Activated naive CD8-positive, alpha-beta T cell treated with anti-CD3 and anti-CD28 coated beads, Interleukin-2, amount 10 ng/mL, durations not matched to agents 7 days and 5 days (primary cell): ENCODE data around the gene RNF166. TPM values are rescaled to one million over a fixed set of nuclear protein-coding genes. Genes with fewer than 3 reads are reported as not detected.

Experiments used
- ATAC-seq: fragments of 150-1000 bp; cut with Tn5 transposase; one replicate; pipeline ENCODE4 v1.10.0; 2021; ENCODE audit warnings: low read depth, moderate library complexity
- POLR2A ChIA-PET: fragments of 350-600 bp; sonication (Branson Sonifier 250); formaldehyde crosslinking; loops from one replicate; lab custom pipeline; 2021; ENCODE audit warnings: antibody characterized with exemption; lab: Charles Lee
- DNase-seq: peaks from one replicate; pipeline ENCODE4 v3.0.0; 2021
- H3K27ac Mint-ChIP-seq: one replicate; pipeline ENCODE4 v1.8.0; 2022; ENCODE audit warnings: mild to moderate bottlenecking, mixed read lengths
- H3K27me3 Mint-ChIP-seq: one replicate; pipeline ENCODE4 v1.8.0; 2022; ENCODE audit warnings: mild to moderate bottlenecking, moderate library complexity, mixed read lengths
- H3K36me3 Mint-ChIP-seq: one replicate; pipeline ENCODE4 v1.8.0; 2021; ENCODE audit warnings: mild to moderate bottlenecking, mixed read lengths
- H3K4me1 Mint-ChIP-seq: one replicate; pipeline ENCODE4 v1.8.0; 2021; ENCODE audit warnings: mixed read lengths
- H3K4me3 Mint-ChIP-seq: one replicate; pipeline ENCODE4 v1.8.0; 2022; ENCODE audit warnings: mild to moderate bottlenecking, moderate library complexity, mixed read lengths
- H3K9me3 Mint-ChIP-seq: one replicate; pipeline ENCODE4 v1.8.0; 2021; ENCODE audit warnings: mixed read lengths
- microRNA-seq: library from miRNA; unstranded; fragments of <30 nt; microRNA quantifications from one replicate; pipeline ENCODE4 v1.2.0, GENCODE V29; 2022
- total RNA-seq, 2 experiments: library from RNA; stranded (reverse); gene quantifications; one replicate each; pipeline ENCODE4 v1.2.3, GENCODE V29; 2021

RNF166 gene
- total RNA-seq, 2 experiments from 2014 or later: 227 to 229 TPM

DNA sequence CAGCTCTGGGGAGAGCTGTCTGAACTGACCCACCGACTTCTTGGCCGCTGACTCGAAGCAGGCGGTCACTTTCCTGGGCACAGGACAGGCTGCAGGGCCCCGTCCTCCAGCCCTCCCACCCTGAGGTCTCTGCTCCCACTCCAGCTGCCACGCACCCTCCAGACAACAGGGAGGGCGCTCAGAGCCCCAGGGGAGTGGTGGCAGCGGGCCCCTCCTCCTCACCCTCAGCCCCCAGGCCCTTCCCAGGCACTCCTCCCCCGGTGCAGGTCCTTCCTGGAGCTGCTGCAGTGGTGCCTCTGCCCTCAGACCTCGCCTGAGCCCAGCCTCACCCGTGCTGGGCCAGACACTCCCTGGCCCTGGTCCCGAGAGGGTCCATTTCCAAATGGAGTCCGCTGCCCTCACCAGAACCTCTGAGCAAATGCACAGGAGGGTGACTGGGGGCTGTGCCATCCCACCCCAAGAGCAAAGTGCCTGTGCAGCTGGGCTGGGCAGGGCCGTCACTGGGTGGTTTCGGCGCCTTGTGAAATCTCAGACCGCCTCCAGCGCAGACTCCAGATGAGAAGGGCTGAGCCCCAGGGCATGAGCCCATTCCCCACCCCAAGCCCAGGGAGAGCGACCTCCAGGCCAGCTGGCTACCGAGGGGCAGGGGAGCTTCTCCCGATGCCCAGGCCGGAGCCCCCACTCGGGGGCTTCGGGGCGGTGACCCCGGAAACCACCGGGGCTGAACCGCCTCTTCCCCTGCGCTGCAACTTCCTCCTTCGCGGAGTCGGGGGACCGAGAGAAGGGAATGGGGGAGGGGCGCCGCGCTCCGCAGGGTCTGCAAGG lies 56.1 kb downstream of the RNF166 start:
- H3K36me3 Mint-ChIP-seq: peaks cover 9% of the 10 kb centered on the region
- peak overlapping the region; percentile 91 for H3K4me3 Mint-ChIP-seq
- peaks cover 9% of the 10 kb centered on the region for H3K4me1 Mint-ChIP-seq
- DNase-seq (peak; percentile 73), ATAC-seq (peak; percentile 6)
- POLR2A ChIA-PET: interaction anchor here (0.6 to 3.0 kb wide), 16 partner anchors 8 to 161 kb away, joined by 3 to 25 read pairs (median 4); partner anchors contain the start of genes CTU2, IL17C, MVD and RNF166
- H3K27me3 Mint-ChIP-seq: no peaks in the 10 kb centered on the region
- peak overlapping the region; percentile 96 for H3K27ac Mint-ChIP-seq
- no peaks in the 10 kb centered on the region for H3K9me3 Mint-ChIP-seq

DNA sequence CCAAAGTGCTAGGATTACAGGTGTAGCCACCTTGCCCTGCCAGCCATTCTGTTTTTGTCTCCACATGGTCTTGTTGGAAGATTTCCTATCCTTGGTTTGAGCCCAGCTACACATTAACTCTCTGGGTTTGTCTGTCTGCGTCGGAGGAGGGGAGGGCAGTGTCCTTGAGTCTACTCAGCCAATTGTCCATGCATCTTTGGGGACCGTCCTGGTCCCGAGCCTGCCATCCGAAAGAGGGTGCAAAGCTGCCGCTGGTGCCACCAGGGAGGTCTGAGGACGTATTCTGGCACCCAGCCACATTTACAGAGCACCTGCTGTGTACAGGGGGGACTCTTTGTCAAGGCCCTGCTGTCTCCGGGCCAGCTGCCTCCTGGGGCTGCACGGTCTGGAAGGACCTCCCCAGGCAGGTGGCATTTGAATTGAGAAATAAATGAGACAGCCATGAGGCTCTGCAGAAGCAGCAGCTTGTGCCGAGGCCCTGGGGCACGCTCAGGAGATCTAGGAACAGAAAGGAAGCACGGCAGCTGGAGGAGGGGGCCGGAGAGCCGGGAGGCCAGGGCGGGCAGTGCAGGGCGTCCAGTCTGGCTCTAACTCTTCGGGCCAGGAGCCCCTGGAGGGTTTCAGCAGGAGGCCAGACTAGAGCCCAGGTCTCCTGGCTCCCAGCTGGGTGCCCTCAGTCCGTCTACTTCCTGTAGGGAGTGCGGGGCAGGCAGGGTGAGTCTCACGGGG lies 56.8 kb downstream of the RNF166 start:
- POLR2A ChIA-PET: interaction anchor here (0.7 to 3.0 kb wide), 11 partner anchors 8 to 56 kb away, joined by 3 to 25 read pairs (median 6); partner anchors contain the start of genes CTU2, IL17C, MVD and RNF166
- Mint-ChIP-seq H3K4me3 (peak overlapping the region; percentile 91), H3K27me3 (no peaks in the 10 kb centered on the region), H3K4me1 (peaks cover 14% of the 10 kb centered on the region), H3K9me3 (no peaks in the 10 kb centered on the region), H3K27ac (peak overlapping the region; percentile 63), H3K36me3 (peaks cover 10% of the 10 kb centered on the region)
- ATAC-seq (no peak), DNase-seq (no peak)

DNA sequence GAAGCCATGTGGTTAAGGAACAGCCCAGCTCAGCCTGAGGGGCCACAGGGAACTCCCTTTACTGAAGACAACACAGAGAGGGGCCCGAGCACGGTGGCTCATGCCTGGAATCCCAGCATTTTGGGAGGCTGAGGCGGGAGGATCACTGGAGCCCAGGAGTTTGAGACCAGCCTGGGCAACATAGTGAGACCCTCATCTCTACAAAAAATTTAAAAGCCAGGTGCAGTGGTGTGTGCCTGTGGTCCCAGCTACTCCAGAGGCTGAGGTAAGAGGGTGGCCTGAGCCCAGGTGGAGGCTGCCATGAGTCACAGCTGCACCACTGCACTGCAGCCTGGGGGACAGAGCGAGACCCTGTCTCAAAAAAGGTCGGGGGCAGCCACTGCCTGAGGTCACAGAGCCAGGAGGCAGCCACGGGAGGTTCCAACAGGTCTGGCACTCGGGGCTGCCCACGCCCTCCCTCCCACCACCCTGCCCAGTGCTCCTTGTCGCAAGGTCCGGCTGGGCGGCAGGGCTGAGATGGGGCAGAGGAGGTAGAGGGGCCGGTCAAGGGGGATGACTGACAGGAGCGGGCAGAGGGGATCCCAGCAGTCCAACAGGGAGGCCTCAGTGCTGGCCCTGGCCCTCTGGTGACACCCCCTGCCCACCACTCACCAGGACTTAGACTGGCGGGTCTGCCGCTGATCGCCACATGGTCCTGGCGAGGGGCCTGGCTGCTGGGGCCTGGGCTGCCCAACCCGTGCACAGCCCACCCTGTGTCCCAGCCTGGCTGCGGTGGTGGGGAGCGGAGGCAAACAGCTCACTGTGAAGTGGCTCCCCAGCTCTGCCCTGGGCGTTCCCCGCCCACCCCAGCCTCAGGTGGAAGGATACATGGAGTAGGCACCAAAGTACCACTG lies 58.8 kb downstream of the RNF166 start:
- no peak for ATAC-seq
- Mint-ChIP-seq H3K4me3 (no peak overlapping the region), H3K4me1 (peaks cover 14% of the 10 kb centered on the region), H3K27ac (no peak overlapping the region), H3K36me3 (peaks cover 12% of the 10 kb centered on the region), H3K27me3 (no peaks in the 10 kb centered on the region), H3K9me3 (no peaks in the 10 kb centered on the region)
- no peak for DNase-seq
- POLR2A ChIA-PET: no interaction called here

Small RNA genes within 50 kb of the gene (microRNA-seq; reads per million reads assigned to microRNA genes)
- gene MIR4722: not detected

Other genes with a start within 250 kb of the RNF166 start
- gene ZC3H18, start 136.0 kb downstream of the RNF166 start, total RNA-seq: 10 to 100 TPM; 83.4 to 88.7 TPM
- gene IL17C, start 67.8 kb downstream of the RNF166 start, total RNA-seq: under 1 TPM in 1 of 2 experiments, not detected in 1; 0.68 TPM
- 100 to 1,000 TPM; 505 to 513 TPM for gene CYBA, start 55.4 kb downstream of the RNF166 start, total RNA-seq
- 10 to 100 TPM; 80.7 to 84.2 TPM for gene MVD, start 43.3 kb downstream of the RNF166 start, total RNA-seq
- 10 to 100 TPM; 14.4 to 15.0 TPM for gene SNAI3, start 19.9 kb downstream of the RNF166 start, total RNA-seq
- gene CTU2, start 95 bp upstream of the RNF166 start, total RNA-seq: 10 to 100 TPM; 22.8 to 25.7 TPM
- 100 to 1,000 TPM; 206 to 220 TPM for gene PIEZO1, start 78.8 kb upstream of the RNF166 start, total RNA-seq
- gene CDT1, start 97.4 kb upstream of the RNF166 start, total RNA-seq: 100 to 1,000 TPM; 135 to 140 TPM
- 100 to 1,000 TPM; 124 to 139 TPM for gene APRT, start 105.5 kb upstream of the RNF166 start, total RNA-seq
- gene GALNS, start 150.5 kb upstream of the RNF166 start, total RNA-seq: 10 to 100 TPM; 50.9 to 51.8 TPM
- gene TRAPPC2L, start 150.7 kb upstream of the RNF166 start, total RNA-seq: 10 to 100 TPM; 47.4 to 50.9 TPM
- gene PABPN1L, start 160.3 kb upstream of the RNF166 start, total RNA-seq: not detected